ENCODE data around the gene SH3RF3. TPM values are rescaled to one million over a fixed set of nuclear protein-coding genes. Genes with fewer than 3 reads are reported as not detected.

The SH3RF3 gene
- total and polyA plus RNA-seq, 9 of the 15 experiments (the other 6 are each of a cell fraction or from before 2014, with no cell fraction given), result 0.02 TPM; not detected in 8

DNA sequence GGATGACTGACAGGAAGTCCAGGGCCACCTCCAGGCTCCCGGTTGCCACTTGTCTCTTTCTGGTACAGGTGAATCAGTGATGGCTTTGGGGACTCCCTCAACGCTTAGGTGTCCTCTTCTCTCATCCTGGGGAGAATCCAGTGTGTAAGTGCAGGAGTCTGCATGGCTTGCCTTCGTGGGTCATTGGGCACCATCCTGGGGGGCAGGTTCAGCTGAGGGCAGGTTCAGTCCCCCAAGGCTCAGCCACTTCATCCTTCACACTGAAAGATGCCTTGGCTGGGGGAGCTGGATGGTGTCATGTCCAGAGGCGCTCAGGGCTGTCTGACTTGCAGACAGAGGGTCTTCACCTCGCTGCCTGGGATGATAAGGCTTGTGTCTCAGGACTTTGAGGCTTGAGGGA, 29.2 kb downstream of the SH3RF3 start:
- POLR2A ChIA-PET, result no interaction called here
- no peak overlapping the region for H3K9ac ChIP-seq (ENCODE audit: insufficient read depth in 1 of 2, low read depth in 2 of 2, low read length in 2 of 2)

More for the DNA sequence above, 29.2 kb downstream of the SH3RF3 start:
- Histone ChIP-seq H3K27ac (ENCODE audit: extremely low read depth, low read depth, low read length) (no peak overlapping the region), H3K4me1 (replicated peaks in 1 of 2; ENCODE audit: control insufficient read depth in 2 of 2, insufficient read depth in 2 of 2, low read length in 2 of 2) (no peaks in the 10 kb centered on the region), H3K9me1 (ENCODE audit: control insufficient read depth, insufficient read depth, low read length) (no peaks in the 10 kb centered on the region), H3K36me3 (ENCODE audit: control insufficient read depth, insufficient read depth, low read length) (no peaks in the 10 kb centered on the region), H3K9me3 (replicated peaks; ENCODE audit: control insufficient read depth, insufficient read depth, low read depth, low read length) (no peaks in the 10 kb centered on the region), H2AFZ (ENCODE audit: low read depth, low read length) (no peak overlapping the region), H3K4me3 (no peak overlapping the region), H3K27me3 (ENCODE audit: control insufficient read depth in 2 of 2, insufficient read depth in 2 of 2, low read length in 2 of 2) (peaks cover 4 to 42% of the 10 kb centered on the region in 2 experiments; a peak in 4 of 5 replicates), H4K20me1 (replicated peaks; ENCODE audit: control insufficient read depth, insufficient read depth, low read length) (peaks cover 4% of the 10 kb centered on the region), H3K79me2 (ENCODE audit: control insufficient read depth, insufficient read depth, low read length) (no peaks in the 10 kb centered on the region), H3K4me2 (ENCODE audit: insufficient read depth, low read length) (no peak overlapping the region)
- intact Hi-C loops (cut with micrococcal nuclease) (no loop called here), in situ Hi-C loops (cut with MboI) (no loop called here)
- ATAC-seq (no peak), FAIRE-seq (no peak), DNase-seq (ENCODE audit: extremely low read depth in 1 of 4, low spot score in 3 of 4) (no peak)
- BruUV-seq (replicated peaks), result no TSS peak
- WGBS (ENCODE audit: insufficient coverage, low coverage, missing lambda C conversion rate), result 0% methylated on average over 5 of the region's 5 CpGs
- no peak for TF ChIP-seq MTF1 (CRISPR knock-in tag; IDR thresholded peaks at IDR 0.05; ENCODE audit: borderline replicate concordance)
- no peak for TF ChIP-seq USF1 (CRISPR knock-in tag; IDR thresholded peaks at IDR 0.05)
- TF ChIP-seq KAT8 (IDR thresholded peaks at IDR 0.05; ENCODE audit: low read depth), result no peak
- TF ChIP-seq SRSF9 (IDR thresholded peaks at IDR 0.05; ENCODE audit: borderline replicate concordance, low read depth, low read length), result no peak
- no peak for TF ChIP-seq CCNT2 (IDR thresholded peaks at IDR 0.05; ENCODE audit: borderline replicate concordance, extremely low read depth, insufficient read length, low read depth, low read length)
- no peak for TF ChIP-seq RUNX1 (IDR thresholded peaks at IDR 0.05; ENCODE audit: low read depth)
- no peak for TF ChIP-seq ZNF512 (tag; IDR thresholded peaks at IDR 0.05)
- TF ChIP-seq ZNF124 (CRISPR knock-in tag; IDR thresholded peaks at IDR 0.05), result no peak
- TF ChIP-seq ZNF699 (CRISPR knock-in tag; IDR thresholded peaks at IDR 0.05; ENCODE audit: insufficient replicate concordance), result no peak
- CTCF ChIA-PET (ENCODE audit: low intra/inter-chr PET ratio), result no interaction called here
